Cardiac septum (tissue), 1 donor: ENCODE measurements around the gene PRSS33. TPM values are rescaled to one million over a fixed set of nuclear protein-coding genes. Genes with fewer than 3 reads are reported as not detected.

ENCODE experiments used
- DNase-seq: peaks from one replicate; pipeline ENCODE4 v3.0.0-alpha.2; 2020; ENCODE audit warnings: low spot score
- intact Hi-C: fragments of 100-400 bp; cut with DNase I; formaldehyde crosslinking; loops from one replicate; pipeline ENCODE4 v1.14.0; 2022
- total RNA-seq: library from RNA; stranded (reverse); fragmentation: NEBNext Ultra II Directional; extraction: Animal tissue kit (Norgen Biotek cat#: 25700); gene quantifications from one replicate; pipeline ENCODE4 v1.2.1, GENCODE V29; 2021
- donor health status: DM: no; HTN: no; CAD: no.

The PRSS33 gene
- total RNA-seq, 1 donor from 2014 or later: not detected

DNA sequence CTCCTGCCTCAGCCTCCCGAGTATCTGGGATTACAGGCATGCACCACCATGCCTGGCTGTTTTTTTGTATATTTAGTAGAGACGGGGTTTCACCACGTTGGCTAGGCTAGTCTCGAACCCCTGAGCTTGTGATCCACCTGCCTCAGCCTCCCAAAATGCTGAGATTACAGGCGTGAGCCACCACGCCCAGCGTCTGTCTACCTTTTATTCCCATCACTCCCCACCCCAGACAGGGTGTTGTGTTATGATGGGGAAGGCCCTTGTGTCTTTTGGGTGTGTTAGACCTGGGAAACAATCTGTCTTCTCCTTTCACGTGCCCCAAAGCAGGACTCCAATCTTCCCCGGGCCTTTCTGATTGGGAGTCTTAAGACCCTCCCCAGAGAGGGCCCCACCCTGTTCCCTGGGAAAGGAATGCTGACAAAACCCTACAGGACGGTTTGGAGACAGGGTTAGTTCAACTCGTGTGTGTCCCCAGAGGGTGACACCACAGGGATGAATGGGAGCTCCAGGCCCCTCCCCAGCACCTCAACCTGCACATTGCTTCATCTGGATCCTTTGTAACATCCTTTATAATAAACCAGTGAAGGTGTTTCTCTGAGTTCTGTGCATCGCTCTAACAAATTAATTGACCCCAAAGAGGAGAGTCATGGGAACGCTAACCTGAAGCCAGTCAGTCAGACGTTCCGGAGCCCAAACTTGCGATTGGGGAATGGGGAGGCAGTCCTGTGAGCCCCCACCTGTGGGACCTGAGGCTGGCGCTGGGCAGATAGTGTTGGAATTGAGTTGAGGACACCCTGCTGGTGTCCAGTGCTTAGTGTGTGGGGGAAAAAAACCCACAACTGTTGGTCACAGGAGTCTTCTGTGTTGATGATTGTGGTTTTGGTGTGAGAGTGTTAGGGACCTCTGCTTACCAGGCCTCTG is 7.1 kb downstream of the PRSS33 start:
- intact Hi-C loops: loop anchor here (5.0 to 10.0 kb wide), 2 partner anchors 45 to 87 kb away; no protein-coding TSS in a partner anchor
- peak; percentile 24 for DNase-seq

DNA sequence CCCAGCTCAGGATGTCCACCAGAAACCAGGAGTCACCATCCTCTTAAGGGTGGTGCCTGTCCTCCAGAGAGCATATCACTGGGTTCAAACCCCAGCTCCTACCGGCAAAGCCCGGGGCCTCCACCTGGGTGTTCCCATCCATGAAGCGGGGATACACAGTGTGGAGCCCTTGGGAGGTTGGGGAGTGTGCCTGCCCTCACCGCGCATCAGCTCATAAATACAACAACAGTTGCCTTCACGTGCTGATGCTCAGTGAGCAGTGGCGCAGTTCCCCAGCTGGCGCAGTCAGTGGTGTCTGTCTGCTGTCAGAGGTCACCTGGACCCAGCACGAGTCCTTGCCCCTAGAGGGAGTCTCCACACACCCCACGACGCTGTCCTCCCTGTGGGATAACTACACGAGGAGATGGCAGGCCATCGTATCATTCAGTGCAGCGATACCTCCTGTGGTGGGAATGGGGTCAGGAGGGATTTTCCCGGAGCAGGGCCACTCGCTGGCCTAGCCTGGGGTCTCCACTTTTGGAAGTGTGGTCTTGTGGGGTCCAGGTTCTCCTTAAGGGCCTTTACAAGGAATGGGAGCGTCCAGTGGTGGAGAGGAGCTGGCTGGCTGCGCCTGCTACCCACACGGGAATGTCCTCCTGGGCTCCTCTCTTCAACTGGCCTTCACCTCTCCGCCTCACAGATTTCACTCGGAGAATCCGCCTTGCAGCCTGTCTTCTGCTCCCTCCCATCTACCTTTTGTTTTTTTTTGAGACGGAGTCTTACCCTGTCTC is 8.0 kb downstream of the PRSS33 start:
- peak; percentile 50 for DNase-seq
- intact Hi-C loops: loop anchor here (5.0 kb wide), 1 partner anchor 88 kb away; no protein-coding TSS in a partner anchor

DNA sequence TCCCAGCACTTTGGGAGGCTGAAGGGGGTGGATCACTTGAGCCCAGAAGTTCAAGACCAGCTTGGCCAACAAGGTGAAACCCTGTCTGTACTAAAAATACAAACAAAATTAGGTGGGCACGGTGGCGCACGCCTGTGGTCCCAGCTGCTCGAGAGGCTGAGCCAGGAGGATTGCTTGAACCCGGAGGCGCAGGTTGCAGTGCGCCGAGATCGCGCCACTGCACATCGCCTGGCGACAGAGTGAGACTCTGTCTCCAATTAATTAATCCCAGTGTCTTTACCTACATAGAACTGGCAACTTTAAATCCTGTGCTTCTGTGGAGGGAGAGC is 8.8 kb downstream of the PRSS33 start:
- intact Hi-C loops: loop anchor here (5.0 kb wide), 1 partner anchor 89 kb away; no protein-coding TSS in a partner anchor

DNA sequence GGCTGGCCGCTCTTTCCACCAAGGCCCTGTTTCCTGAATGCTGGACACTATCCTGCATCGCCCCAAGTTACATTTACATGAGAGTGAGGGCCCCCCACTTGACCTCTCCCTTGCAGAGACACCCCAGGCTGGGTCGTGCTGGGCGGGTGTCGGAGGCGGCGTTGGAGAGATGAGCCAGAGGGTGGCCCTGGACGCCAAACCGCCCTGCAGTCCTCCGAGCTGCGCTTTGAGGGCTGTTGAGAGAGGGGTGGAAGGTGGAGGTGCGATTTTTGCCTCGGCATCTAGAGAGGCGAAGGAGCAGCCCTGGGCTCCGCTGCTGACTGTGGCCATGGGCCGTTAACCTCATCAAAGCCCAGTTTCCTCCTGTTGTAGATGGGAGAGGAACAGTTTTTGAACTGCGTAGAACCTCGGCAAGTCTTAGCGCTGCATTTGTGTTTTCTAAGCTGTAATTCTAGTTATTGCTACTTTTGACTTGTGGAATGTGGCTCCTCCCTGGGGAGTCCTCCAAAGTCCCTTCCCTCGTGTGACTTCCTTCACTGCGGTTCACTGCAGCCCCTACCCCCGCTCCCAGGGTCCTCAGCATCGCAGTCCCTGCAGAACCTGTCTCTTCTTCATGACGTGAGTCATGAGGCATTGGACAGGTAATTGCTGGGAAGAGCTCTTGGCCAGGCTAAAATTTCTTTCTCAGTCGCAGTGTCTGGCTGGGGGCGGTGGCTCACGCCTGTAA is 9.3 kb downstream of the PRSS33 start:
- peak; percentile 44 for DNase-seq
- intact Hi-C loops: loop anchor here (2.0 to 5.0 kb wide), 2 partner anchors 25 to 89 kb away; partner anchors contain the start of gene SRRM2

More for the DNA sequence above, 8.8 kb downstream of the PRSS33 start:
- DNase-seq: no peak

DNA sequence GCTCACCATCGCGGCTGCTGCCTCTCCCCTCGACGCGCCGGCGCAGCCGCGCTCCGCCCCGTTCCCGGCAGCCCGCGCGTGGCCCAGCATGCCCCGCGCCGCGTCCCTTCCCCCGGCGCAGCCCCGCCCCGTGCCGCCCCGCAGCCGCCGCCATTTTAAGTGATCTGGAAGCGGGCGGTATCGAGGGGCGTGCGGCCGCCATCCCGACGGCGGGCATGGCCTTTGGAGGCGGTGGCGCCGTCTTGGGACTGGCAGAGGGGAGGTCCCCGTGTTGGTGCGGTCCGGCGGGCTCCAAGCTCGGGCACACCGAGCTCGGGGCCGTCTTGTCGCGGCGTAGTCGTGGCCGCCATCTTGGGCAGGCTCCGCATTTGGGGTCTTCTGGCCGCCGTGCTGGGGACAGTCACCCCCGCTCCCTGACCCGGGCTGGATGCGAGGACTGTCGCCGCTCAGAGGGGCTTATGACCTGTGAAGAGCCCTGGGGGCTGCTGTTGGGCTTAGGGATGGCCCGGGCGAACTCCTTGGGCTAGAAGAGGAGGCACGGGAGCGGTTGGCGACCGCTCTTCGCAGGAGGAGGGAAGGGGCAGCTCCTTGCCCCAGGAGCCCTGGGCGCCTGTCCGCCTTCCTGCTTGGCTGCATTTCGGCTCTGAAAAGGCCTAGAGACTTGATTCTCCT is 10.0 kb downstream of the PRSS33 start, which contains the start of gene ELOB:
Gene ELOB (minus strand): TSS at position 50 of the 672 bp plus-strand sequence. CDS start 41 bp downstream, at position 9.
- DNase-seq: peak; percentile 95
- intact Hi-C loops: loop anchor here (2.0 to 5.0 kb wide), 2 partner anchors 25 to 90 kb away; partner anchors contain the start of gene SRRM2

DNA sequence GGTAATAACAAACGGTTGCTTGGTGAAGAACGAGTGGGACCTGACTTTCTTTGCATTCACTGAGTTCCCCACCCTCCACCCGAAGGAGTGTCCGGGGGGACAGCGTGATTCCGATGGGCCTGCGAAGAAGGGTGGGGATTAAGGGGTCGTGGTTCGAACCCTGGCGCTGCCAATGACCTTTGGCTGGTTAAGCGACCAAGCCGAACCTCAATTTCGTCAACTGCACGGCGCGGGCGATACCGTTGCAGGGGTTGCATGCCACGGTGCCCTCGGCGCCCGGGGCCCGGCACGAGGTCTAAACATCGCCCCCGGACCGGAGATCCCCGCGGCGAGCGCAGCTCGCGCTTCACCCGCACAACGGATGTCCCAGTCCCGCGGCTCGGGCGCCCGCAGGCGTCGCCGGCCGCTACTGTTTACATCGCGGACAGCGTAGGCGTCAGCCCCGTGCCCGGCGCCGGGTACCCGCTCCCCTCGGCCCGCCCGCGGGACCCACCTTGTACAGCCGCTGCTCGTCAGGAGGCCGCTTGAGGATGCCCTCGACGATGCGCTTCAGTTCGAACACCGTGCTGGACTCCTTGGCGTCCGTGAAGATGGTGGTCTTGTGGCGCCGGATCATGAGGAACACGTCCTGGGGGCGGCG is 10.7 kb downstream of the PRSS33 start:
- DNase-seq: peak; percentile 75
- intact Hi-C loops: loop anchor here (2.0 to 5.0 kb wide), 2 partner anchors 24 to 91 kb away; partner anchors contain the start of gene SRRM2

DNA sequence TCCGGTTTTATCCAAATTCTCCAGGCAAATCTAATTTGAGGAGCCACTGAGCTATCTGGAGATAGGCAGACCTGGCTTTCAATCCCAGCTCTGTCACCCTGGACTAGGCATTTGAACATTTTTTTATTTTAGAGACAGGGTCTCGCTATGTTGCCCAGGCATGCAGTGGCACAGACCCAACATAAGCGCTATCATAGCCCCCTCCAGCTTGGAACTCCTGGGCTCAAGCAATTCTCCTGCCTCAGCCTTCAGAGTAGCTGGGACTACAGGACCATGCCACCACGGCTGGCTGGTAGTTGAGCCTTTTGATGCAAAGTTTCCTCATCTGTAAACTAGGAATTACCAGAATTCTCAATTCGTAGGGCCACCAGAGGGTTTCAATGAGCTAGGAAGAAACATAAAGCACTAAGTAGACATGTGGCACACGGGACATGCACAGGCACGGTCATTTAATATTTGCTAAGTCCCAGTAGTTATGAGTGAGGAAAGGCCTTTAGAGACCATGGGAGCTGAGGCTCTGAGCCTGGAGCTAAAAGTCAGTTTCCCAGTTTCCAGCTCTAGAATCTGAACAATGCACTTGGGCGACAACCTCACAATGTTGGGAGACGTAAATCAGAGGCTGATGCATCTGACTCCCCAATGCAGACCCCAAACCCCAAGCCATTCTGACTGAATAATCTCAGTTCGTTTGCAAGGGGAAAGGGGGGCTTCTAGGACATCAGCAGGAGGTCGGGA is 11.4 kb downstream of the PRSS33 start:
- DNase-seq: peak; percentile 38
- intact Hi-C loops: loop anchor here (2.0 to 5.0 kb wide), 2 partner anchors 23 to 91 kb away; partner anchors contain the start of gene SRRM2

DNA sequence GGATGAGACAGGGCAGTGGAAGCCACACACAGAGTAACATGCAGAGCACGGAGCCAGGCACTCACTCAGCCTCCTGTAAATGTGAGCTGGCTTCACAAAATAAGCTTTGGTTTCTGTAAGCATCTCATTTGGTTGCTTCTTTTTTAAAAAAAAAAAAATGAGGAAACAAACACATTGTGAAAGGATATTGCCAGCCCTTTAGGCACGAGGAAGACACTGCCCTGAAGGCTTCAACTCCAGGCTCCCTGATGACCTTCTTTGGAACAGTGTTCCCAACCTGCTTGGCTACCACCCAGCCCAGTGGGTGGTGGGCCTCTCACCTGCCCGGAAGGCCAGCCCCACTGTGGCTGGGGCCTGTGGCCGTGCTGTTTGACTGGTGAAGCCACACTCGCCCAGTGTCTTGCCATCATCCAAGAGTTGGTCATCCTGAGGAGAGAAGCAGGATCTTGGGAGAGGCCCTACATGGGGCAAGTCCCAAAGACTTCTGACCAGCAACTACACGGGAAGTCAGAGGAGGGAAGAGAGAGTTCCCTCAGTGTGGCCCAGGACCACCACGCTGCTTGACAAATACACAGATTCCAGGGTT is 12.1 kb downstream of the PRSS33 start:
- DNase-seq: peak; percentile 51
- intact Hi-C loops: loop anchor here (5.0 kb wide), 1 partner anchor 92 kb away; no protein-coding TSS in a partner anchor

DNA sequence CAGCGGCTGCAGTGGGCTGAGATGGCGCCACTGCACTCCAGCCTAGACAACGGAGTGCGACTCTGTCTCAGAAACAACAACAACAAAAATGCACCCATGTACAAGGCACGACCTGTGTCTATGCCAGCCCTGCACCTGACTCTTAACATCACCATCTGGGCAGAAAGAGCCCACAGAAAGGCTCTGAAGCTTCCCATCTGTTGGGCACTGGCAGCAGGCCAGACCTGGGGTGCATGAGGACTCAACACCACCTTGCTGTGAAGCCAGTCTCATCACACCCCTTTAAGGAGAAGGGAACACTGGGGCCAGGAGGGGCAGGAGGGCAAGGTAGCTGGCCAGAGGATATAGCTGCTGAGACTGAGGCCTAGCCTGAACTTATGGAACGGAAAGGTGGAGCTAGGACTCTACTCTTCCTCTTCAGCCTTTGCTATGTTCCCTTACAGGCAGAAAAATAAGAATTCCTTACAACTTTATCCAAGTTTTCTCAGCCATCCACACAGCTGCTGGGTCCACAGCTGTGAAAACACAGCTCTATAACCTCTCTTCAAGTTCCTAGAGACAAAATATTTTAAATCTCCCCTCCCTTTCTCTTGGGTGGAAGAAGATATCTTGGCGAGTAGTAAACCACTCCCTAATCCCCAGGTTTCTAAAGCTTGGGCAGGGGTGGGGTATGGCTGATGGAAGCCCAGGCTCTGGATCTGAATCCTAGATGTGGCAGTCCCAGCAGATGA is 13.0 kb downstream of the PRSS33 start:
- peak; percentile 9 for DNase-seq
- intact Hi-C loops: no loop called here

DNA sequence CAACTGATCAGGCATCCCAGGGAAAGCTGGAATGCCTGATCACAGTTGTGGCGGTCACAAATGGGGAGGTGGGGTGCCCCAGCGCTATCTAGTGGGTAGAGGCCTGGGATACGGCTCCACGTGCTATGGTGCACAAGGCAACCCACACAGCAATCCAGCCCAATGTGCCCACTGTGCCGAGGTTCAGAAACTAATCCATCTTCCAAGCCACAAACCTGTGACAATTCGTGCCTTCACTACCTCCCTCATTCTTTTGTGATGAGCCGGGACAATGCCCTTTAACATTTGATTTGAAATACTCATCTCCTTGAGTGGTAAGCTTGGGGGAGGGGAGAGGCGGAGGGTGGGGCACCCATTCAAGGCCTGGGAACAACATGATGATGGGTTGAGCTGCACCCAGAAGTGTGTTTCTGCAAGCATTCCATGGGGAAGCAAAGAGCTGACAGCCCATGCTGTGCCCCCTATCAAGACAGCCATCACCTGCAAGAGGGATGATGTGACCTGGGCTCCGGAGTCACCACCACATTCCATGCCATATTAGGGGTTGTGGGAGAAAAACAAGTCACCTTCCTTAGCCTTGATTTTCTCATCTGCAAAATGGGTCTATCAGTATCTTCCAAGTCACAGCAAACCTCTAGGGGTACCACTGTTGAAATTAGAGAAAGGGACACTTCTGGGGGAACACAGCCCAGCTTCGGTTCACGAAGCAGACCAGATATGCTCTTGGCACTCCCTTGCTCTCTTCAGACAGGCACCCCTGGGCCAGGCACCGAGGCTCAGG is 14.0 kb downstream of the PRSS33 start:
- intact Hi-C loops: no loop called here
- DNase-seq: no peak

DNA sequence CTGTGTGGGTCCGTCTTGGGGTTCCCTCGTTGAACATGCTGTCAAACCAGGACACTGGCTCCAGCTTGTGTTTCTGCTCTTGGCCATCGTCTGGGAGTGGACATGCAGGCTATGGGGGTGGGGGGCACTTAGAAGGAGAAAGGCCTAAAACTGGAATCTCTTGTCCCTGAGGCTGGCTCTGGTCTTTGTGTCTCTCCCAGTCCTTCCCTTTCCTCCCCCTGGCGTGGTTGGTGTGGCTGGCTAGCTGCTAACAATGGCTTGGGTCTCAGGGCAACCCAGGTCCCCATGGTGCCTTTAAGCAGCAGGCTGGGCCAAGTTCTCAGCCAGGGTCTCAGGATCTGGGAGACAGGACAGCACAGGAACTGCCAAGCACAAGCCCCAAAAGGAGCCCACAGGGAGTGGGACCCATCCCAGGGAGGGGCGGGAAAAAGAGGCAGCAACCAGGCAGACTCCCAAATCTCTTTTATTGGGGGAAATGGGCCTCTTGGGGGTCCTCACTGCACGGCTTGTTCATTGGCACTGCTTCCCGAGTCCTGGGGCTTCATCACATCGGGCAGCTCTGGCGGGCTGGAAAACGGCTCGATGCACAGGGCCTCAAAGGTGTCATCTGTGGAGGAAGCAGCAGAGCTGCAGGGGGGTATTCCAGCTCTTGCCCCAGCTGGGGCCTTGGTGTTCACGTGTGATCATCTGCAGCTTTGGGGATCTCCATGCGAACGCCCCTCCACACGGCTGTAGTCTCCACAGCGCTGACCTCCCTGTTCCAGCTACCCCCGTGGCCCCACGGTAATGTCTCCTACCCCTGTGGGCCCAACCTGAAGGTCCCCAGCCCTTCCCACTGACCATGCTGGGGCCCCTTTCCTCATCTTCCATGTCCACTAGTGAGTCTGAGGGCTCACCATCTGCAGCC is 15.6 kb downstream of the PRSS33 start:
- no peak for DNase-seq
- intact Hi-C loops: no loop called here

DNA sequence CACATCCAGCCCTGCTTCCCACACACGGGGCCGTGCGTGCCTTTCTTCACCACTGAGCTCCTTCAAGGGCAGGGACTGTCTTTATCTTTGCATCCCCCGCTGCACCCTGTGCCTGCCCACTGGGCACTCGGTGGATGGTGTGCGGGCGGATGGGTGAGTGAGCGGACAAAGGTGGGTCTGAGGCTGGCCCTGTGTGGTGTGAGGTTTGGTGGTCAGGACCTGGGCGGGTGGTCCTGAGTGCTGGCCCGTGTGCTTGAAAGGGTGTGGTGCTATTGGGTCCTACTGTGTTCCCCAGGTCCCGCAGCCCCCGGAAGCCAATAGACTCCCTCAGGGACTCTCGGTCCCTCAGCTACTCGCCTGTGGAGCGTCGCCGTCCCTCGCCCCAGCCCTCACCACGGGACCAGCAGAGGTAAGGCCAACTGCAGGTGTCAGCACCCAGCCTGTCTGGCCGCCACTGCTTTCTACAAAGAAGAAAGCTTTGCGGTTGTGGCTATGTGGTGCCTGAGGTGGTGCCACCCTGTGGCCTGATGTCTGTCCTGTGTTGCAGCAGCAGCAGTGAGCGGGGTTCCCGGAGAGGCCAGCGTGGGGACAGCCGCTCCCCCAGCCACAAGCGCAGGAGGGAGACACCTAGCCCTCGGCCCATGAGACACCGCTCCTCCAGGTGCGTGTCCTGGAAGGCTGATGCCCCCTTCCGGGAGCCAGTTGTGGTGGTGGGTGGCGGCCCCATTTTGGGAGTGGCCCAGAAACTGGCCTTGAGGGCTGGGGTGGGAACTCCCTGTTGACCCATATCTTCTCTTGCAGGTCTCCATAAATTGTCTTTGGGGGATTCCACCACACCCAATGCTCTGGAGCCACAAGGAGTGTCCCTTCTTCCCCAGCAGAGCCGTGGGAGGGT is 17.1 kb downstream of the PRSS33 start:
- DNase-seq: no peak
- intact Hi-C loops: no loop called here

DNA sequence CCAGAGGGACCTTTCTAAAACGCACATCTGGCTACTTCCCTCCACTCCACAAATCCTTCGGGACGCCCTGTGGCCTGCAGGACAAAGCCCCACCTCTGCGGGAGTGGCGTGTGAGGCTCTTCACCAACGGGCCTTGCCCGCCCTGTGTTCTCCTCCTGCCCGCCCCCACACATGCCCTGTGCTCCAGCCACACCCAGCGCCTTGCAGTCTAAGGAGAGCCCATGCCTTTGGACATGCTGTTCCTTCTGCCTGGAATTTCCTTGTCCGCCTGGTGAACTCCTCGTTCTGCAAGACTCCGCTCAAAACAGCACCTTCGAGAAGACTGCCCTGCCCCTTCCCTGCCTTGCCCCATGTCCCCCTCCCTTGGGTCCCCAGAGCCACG is 17.7 kb downstream of the PRSS33 start:
- no peak for DNase-seq
- intact Hi-C loops: no loop called here

DNA sequence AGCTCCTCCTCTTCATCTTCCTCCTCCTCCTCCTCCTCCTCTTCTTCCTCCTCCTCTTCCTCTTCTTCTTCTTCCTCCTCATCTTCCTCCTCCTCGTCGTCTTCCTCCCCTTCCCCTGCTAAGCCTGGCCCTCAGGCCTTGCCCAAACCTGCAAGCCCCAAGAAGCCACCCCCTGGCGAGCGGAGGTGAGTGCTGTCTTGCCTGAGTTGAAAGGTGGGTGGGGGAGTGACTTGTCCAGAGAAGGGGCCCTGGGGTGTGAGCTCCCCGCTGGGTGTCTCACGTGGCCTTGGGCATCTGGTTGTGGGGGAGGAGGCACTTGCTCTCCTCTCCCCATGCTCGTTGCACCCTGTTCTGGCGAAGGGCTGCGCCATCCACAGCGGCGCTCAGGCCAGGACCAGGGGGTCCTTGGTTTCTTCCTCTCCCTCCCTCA is 18.2 kb downstream of the PRSS33 start:
- intact Hi-C loops: no loop called here
- no peak for DNase-seq
